ENCODE results near the gene CEP63. TPM values are rescaled to one million over a fixed set of nuclear protein-coding genes. Genes with fewer than 3 reads are reported as not detected.

The CEP63 gene
- polyA plus RNA-seq, 1 donor from 2014 or later = 14.1 TPM

DNA sequence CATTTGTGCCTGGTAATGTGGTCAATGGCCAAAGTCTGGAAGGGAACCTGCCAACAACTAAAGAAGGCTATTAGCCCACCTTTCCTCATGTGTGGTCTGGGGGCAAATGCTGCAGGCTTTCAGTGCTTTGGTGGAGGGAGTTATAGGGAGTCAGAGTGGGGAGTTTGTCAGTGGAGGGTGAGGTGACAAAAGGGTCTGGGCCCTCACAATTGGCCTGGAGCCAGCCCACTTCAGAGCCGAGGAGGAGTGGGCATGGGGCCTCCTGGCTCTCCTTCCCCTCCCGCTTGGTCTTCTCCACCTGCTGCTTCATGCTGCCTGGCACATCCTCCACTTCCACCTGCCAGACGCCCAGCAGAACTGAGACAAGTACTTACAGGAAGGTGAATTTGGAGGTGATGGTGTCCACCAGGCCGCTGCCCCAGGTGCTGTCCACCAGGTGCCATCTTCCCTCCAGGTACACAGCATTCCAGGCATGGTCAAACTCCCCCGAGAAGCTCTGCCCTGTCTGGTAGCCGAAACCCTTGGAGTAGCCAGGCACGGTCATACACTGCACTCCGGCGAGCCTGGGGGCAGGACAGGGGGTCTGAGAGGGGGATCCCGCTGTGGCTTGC lies 124.1 kb downstream of the CEP63 start:
- no peaks in the 10 kb centered on the region for H3K9me3 ChIP-seq (ENCODE audit: low read length)
- no peaks in the 10 kb centered on the region for H3K79me2 ChIP-seq (replicated peaks; ENCODE audit: insufficient read depth, low read length)
- no peaks in the 10 kb centered on the region for H3K9me2 ChIP-seq (ENCODE audit: insufficient read depth, low read length)
- no peaks in the 10 kb centered on the region for H3K36me3 ChIP-seq (ENCODE audit: insufficient read depth, low read length)
- H3K4me3 ChIP-seq (ENCODE audit: low read length) = no peak overlapping the region
- H3F3A ChIP-seq (ENCODE audit: insufficient read depth, low read length, poor library complexity, severe bottlenecking) = no peaks in the 10 kb centered on the region
- H3K4me2 ChIP-seq (ENCODE audit: low read length) = no peak overlapping the region
- TF ChIP-seq MXI1 (conservative IDR thresholded peaks at IDR 0.05; ENCODE audit: poor library complexity, severe bottlenecking) (no peak), SMC3 (conservative IDR thresholded peaks at IDR 0.05; ENCODE audit: poor library complexity) (no peak), EZH2 (IDR thresholded peaks at IDR 0.05; ENCODE audit: borderline replicate concordance, insufficient read depth, low read length, poor library complexity, severe bottlenecking) (no peak), POLR2AphosphoS5 (IDR thresholded peaks at IDR 0.05) (no peak), EP300 (conservative IDR thresholded peaks at IDR 0.05; ENCODE audit: poor library complexity, severe bottlenecking) (no peak), TAF1 (IDR thresholded peaks at IDR 0.05; ENCODE audit: low read depth) (no peak), RAD21 (conservative IDR thresholded peaks at IDR 0.05) (no peak)
- TF ChIP-seq, protein P1, sequence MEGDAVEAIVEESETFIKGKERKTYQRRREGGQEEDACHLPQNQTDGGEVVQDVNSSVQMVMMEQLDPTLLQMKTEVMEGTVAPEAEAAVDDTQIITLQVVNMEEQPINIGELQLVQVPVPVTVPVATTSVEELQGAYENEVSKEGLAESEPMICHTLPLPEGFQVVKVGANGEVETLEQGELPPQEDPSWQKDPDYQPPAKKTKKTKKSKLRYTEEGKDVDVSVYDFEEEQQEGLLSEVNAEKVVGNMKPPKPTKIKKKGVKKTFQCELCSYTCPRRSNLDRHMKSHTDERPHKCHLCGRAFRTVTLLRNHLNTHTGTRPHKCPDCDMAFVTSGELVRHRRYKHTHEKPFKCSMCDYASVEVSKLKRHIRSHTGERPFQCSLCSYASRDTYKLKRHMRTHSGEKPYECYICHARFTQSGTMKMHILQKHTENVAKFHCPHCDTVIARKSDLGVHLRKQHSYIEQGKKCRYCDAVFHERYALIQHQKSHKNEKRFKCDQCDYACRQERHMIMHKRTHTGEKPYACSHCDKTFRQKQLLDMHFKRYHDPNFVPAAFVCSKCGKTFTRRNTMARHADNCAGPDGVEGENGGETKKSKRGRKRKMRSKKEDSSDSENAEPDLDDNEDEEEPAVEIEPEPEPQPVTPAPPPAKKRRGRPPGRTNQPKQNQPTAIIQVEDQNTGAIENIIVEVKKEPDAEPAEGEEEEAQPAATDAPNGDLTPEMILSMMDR (IDR thresholded peaks at IDR 0.05; ENCODE audit: poor library complexity, severe bottlenecking) = no peak
- TF ChIP-seq, protein P2, sequence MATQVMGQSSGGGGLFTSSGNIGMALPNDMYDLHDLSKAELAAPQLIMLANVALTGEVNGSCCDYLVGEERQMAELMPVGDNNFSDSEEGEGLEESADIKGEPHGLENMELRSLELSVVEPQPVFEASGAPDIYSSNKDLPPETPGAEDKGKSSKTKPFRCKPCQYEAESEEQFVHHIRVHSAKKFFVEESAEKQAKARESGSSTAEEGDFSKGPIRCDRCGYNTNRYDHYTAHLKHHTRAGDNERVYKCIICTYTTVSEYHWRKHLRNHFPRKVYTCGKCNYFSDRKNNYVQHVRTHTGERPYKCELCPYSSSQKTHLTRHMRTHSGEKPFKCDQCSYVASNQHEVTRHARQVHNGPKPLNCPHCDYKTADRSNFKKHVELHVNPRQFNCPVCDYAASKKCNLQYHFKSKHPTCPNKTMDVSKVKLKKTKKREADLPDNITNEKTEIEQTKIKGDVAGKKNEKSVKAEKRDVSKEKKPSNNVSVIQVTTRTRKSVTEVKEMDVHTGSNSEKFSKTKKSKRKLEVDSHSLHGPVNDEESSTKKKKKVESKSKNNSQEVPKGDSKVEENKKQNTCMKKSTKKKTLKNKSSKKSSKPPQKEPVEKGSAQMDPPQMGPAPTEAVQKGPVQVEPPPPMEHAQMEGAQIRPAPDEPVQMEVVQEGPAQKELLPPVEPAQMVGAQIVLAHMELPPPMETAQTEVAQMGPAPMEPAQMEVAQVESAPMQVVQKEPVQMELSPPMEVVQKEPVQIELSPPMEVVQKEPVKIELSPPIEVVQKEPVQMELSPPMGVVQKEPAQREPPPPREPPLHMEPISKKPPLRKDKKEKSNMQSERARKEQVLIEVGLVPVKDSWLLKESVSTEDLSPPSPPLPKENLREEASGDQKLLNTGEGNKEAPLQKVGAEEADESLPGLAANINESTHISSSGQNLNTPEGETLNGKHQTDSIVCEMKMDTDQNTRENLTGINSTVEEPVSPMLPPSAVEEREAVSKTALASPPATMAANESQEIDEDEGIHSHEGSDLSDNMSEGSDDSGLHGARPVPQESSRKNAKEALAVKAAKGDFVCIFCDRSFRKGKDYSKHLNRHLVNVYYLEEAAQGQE (IDR thresholded peaks at IDR 0.05; ENCODE audit: borderline replicate concordance) = no peak
- no peaks in the 10 kb centered on the region for H4K20me1 ChIP-seq (ENCODE audit: insufficient read depth)
- no peaks in the 10 kb centered on the region for H3K27me3 ChIP-seq (ENCODE audit: insufficient read depth, low read depth, low read length)
- no peak overlapping the region for H3K27ac ChIP-seq (ENCODE audit: low read length)
- no peak overlapping the region for H3K9ac ChIP-seq (ENCODE audit: low read length)
- no peak overlapping the region for H2AFZ ChIP-seq (ENCODE audit: low read depth, low read length)

DNA sequence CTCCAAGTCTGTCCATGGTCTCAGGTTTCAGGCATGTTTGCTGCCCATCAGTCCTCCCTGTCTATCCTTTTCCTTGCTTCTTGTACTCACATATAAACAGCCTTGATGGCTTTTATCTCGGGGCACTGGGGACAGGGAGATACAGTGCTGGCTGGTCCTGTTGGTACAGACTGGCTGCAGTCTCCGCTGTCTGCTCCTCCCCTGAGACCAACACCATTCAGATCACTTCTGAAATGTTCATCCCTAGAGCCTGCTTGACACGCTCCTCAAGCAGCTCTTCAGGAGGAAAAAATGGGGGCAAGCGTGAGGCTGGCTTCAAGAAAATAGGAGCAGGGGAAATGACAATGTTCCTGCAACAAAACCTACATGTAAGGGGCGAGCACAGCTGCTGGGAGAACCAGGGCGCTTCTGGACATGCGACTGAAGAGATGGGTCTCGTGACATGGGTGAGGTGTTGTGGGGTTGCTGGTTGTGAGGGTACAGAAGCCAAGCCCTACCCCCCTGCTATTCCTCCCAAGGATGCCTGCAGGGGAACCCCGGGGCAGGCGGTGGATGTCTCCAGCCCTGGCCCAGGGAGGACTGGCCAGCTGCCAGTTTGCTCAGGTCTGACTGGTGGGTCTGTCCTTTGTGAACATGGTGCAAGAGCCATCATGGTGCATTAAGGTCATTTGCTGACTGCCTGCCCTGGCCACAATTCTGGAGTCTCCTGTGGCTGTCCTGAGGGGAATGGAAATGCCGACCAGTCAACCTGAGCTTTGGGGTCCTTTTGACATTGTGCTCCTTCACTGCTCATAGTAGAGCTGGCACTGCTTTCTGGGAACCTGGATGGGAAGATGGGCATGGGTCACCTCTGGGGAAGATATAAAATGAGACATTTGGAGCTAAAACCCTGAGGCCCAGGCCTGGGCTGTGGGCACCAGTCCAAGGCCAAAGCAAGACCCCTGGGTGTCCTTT lies 124.9 kb downstream of the CEP63 start:
- H3K9ac ChIP-seq (ENCODE audit: low read length) = no peak overlapping the region
- no peaks in the 10 kb centered on the region for H3K27me3 ChIP-seq (ENCODE audit: insufficient read depth, low read depth, low read length)
- H3K4me2 ChIP-seq (ENCODE audit: low read length) = no peak overlapping the region
- H3K4me3 ChIP-seq (ENCODE audit: low read length) = no peak overlapping the region
- H4K20me1 ChIP-seq (ENCODE audit: insufficient read depth) = no peaks in the 10 kb centered on the region
- no peaks in the 10 kb centered on the region for H3K79me2 ChIP-seq (replicated peaks; ENCODE audit: insufficient read depth, low read length)
- no peaks in the 10 kb centered on the region for H3K36me3 ChIP-seq (ENCODE audit: insufficient read depth, low read length)
- no peak overlapping the region for H3K27ac ChIP-seq (ENCODE audit: low read length)
- no peaks in the 10 kb centered on the region for H3F3A ChIP-seq (ENCODE audit: insufficient read depth, low read length, poor library complexity, severe bottlenecking)
- no peaks in the 10 kb centered on the region for H3K9me3 ChIP-seq (ENCODE audit: low read length)
- TF ChIP-seq MXI1 (conservative IDR thresholded peaks at IDR 0.05; ENCODE audit: poor library complexity, severe bottlenecking) = no peak
- TF ChIP-seq EZH2 (IDR thresholded peaks at IDR 0.05; ENCODE audit: borderline replicate concordance, insufficient read depth, low read length, poor library complexity, severe bottlenecking) = no peak
- TF ChIP-seq EP300 (conservative IDR thresholded peaks at IDR 0.05; ENCODE audit: poor library complexity, severe bottlenecking) = no peak
- TF ChIP-seq, protein P2 (IDR thresholded peaks at IDR 0.05; ENCODE audit: borderline replicate concordance) = no peak
- TF ChIP-seq POLR2AphosphoS5 (IDR thresholded peaks at IDR 0.05) = no peak
- H2AFZ ChIP-seq (ENCODE audit: low read depth, low read length) = no peak overlapping the region
- no peaks in the 10 kb centered on the region for H3K9me2 ChIP-seq (ENCODE audit: insufficient read depth, low read length)
